Endodermal cell (in vitro differentiated cells): ENCODE measurements around the gene ALOX5. TPM values are rescaled to one million over a fixed set of nuclear protein-coding genes. Genes with fewer than 3 reads are reported as not detected.

Experiments used
- DNase-seq: peaks from one replicate; pipeline ENCODE4 v3.0.0-alpha.2; 2017
- H3K27ac ChIP-seq: 2 replicates; pipeline ENCODE4 v1.5.1; 2013; ENCODE audit warnings: mild to moderate bottlenecking, low read depth, low read length, moderate library complexity
- H3K27me3 ChIP-seq: 2 replicates; pipeline ENCODE4 v1.6.1; 2013; ENCODE audit warnings: mild to moderate bottlenecking, low read length, moderate library complexity; ENCODE audit not compliant: insufficient read depth, control insufficient read depth, poor library complexity, severe bottlenecking
- H3K36me3 ChIP-seq: 2 replicates; pipeline ENCODE4 v1.7.0; 2013; ENCODE audit warnings: mild to moderate bottlenecking, low read length, moderate library complexity; ENCODE audit not compliant: control insufficient read depth, insufficient read depth
- H3K4me1 ChIP-seq: one replicate; pipeline ENCODE4 v1.7.0; 2013; ENCODE audit warnings: low read length; ENCODE audit not compliant: control insufficient read depth, insufficient read depth
- H3K4me3 ChIP-seq: 2 replicates; pipeline ENCODE4 v1.5.1; 2013; ENCODE audit warnings: mild to moderate bottlenecking, low read length, moderate library complexity
- H3K9ac ChIP-seq: 2 replicates; pipeline ENCODE4 v1.6.1; 2013; ENCODE audit warnings: mild to moderate bottlenecking, low read length, moderate library complexity; ENCODE audit not compliant: poor library complexity, severe bottlenecking; ENCODE audit errors: extremely low read depth
- H3K9me3 ChIP-seq: 2 replicates; pipeline ENCODE4 v1.6.1; 2013; ENCODE audit warnings: mild to moderate bottlenecking, low read length, moderate library complexity; ENCODE audit not compliant: control insufficient read depth
- H3K27ac Mint-ChIP-seq: 2 replicates; pipeline ENCODE4 v1.8.0; 2020; ENCODE audit warnings: mixed read lengths
- H3K27me3 Mint-ChIP-seq: 2 replicates; pipeline ENCODE4 v1.8.0; 2021; ENCODE audit warnings: mild to moderate bottlenecking, mixed read lengths; ENCODE audit not compliant: insufficient read depth
- H3K36me3 Mint-ChIP-seq: 2 replicates; pipeline ENCODE4 v1.8.0; 2020; ENCODE audit warnings: low read depth, mixed read lengths
- H3K4me1 Mint-ChIP-seq: 2 replicates; pipeline ENCODE4 v1.8.0; 2020; ENCODE audit warnings: mixed read lengths
- H3K4me3 Mint-ChIP-seq: 2 replicates; pipeline ENCODE4 v1.8.0; 2020; ENCODE audit warnings: mild to moderate bottlenecking, moderate library complexity, mixed read lengths
- H3K9me3 Mint-ChIP-seq: 2 replicates; pipeline ENCODE4 v1.8.0; 2020; ENCODE audit warnings: mild to moderate bottlenecking, mixed read lengths
- CTCF ChIP-seq: fragments of 200-600 bp; sonication (generic); conservative IDR thresholded peaks from 2 replicates; pipeline ENCODE4 v1.5.0; 2021; ENCODE audit warnings: antibody characterized with exemption, mild to moderate bottlenecking
- WGBS, 2 experiments: methylation state at CpG; one replicate each; pipeline versions ENCODE4 v1.1.5 to v1.1.7; 2013; ENCODE audit warnings: missing lambda C conversion rate in 2 of 2, mixed read lengths in 1 of 2; ENCODE audit not compliant: insufficient coverage in 1 of 2, insufficient read length in 1 of 2; 5-methylcytosine and 5-hydroxymethylcytosine counted together
- total RNA-seq, 2 donors: library from RNA; stranded (reverse); fragmentation: NEBNext Ultra II Directional in 1 of 2; extraction: Animal tissue kit (Norgen Biotek cat#: 25700) in 1 of 2; gene quantifications; 2 replicates in 1 of 2; 3 replicates in 1 of 2; pipeline ENCODE4 v1.2.1, GENCODE V29; 2021

The ALOX5 gene
- total RNA-seq, 2 donors from 2014 or later = 0.31 to 1.1 TPM

GRCh38 chr10:45453639-45454255 is 79.7 kb downstream of the ALOX5 start:
- Histone ChIP-seq H3K9ac (no peak overlapping the region), H3K27me3 (no peaks in the 10 kb centered on the region), H3K27ac (no peak overlapping the region), H3K4me3 (no peak overlapping the region), H3K4me1 (no peaks in the 10 kb centered on the region), H3K9me3 (no peaks in the 10 kb centered on the region), H3K36me3 (no peaks in the 10 kb centered on the region)
- peak overlapping the region; percentile 83 for H3K27ac Mint-ChIP-seq
- peaks cover 9% of the 10 kb centered on the region for H3K4me1 Mint-ChIP-seq
- no peak for TF ChIP-seq CTCF
- no peaks in the 10 kb centered on the region for H3K9me3 Mint-ChIP-seq
- 88% methylated on average over 7 to 9 of the region's 9 CpGs for WGBS, 2 experiments
- DNase-seq = no peak
- no peaks in the 10 kb centered on the region for H3K27me3 Mint-ChIP-seq
- H3K4me3 Mint-ChIP-seq = no peak overlapping the region
- peaks cover 15% of the 10 kb centered on the region for H3K36me3 Mint-ChIP-seq

- no peak overlapping the region for H3K9ac ChIP-seq
- Mint-ChIP-seq H3K9me3 (no peaks in the 10 kb centered on the region), H3K4me3 (no peak overlapping the region), H3K4me1 (peaks cover 9% of the 10 kb centered on the region), H3K36me3 (peaks cover 20% of the 10 kb centered on the region), H3K27ac (peak overlapping the region; percentile 83), H3K27me3 (no peaks in the 10 kb centered on the region)
- WGBS, 2 experiments = 61 to 84% methylated on average over 5 to 9 of the region's 9 CpGs
- H3K4me1 ChIP-seq = no peaks in the 10 kb centered on the region
- no peak overlapping the region for H3K4me3 ChIP-seq
- no peak overlapping the region for H3K27ac ChIP-seq
- no peak for DNase-seq
- TF ChIP-seq CTCF = no peak
- H3K9me3 ChIP-seq = no peaks in the 10 kb centered on the region
- H3K27me3 ChIP-seq = no peaks in the 10 kb centered on the region
- no peaks in the 10 kb centered on the region for H3K36me3 ChIP-seq
Observed at GRCh38 chr10:45454262-45454661, 80.2 kb downstream of the ALOX5 start.

GRCh38 chr10:45454859-45455258 is 80.8 kb downstream of the ALOX5 start:
- Histone ChIP-seq H3K4me3 (no peak overlapping the region), H3K36me3 (no peaks in the 10 kb centered on the region), H3K4me1 (no peaks in the 10 kb centered on the region), H3K9ac (no peak overlapping the region), H3K27ac (no peak overlapping the region), H3K27me3 (no peaks in the 10 kb centered on the region), H3K9me3 (no peaks in the 10 kb centered on the region)
- H3K27ac Mint-ChIP-seq = no peak overlapping the region
- H3K4me3 Mint-ChIP-seq = no peak overlapping the region
- WGBS, 2 experiments = 78 to 96% methylated on average over 3 of the region's 3 CpGs
- H3K27me3 Mint-ChIP-seq = no peaks in the 10 kb centered on the region
- peak; percentile 57 for DNase-seq
- peaks cover 25% of the 10 kb centered on the region for H3K36me3 Mint-ChIP-seq
- peaks cover 9% of the 10 kb centered on the region for H3K4me1 Mint-ChIP-seq
- TF ChIP-seq CTCF = no peak
- H3K9me3 Mint-ChIP-seq = no peaks in the 10 kb centered on the region
